Stimulated activated CD4-positive, alpha-beta T cell treated with anti-CD3 and anti-CD28 coated beads, Interleukin-15, amount 100 ng/mL, for 24 hours (primary cell): Measurements from ENCODE around the gene ZNF81.
"Not testable (repeated sequence)": the region's sequence is repeated elsewhere in the genome, so short reads cannot be mapped to it uniquely, and the experiment has no call there.

Source experiments
- DNase-seq: peaks from one replicate; pipeline ENCODE4 v3.0.0-alpha.2; 2020

ZNF81 gene

GRCh38 chrX:47936940-47937317 is 100.2 kb downstream of the ZNF81 start:
- no peak for DNase-seq

- no peak for DNase-seq
Observed at GRCh38 chrX:47940448-47940847, 103.7 kb downstream of the ZNF81 start.

- DNase-seq: no peak
Observed at GRCh38 chrX:47941423-47941822, 104.7 kb downstream of the ZNF81 start.

- DNase-seq: not testable (repeated sequence)
Observed at GRCh38 chrX:47955295-47955694, 118.6 kb downstream of the ZNF81 start.

GRCh38 chrX:47956016-47956415 is 119.3 kb downstream of the ZNF81 start:
- DNase-seq: no peak

GRCh38 chrX:47958206-47958605 is 121.5 kb downstream of the ZNF81 start:
- not testable (repeated sequence) for DNase-seq

GRCh38 chrX:47958761-47959342 is 122.2 kb downstream of the ZNF81 start:
- DNase-seq: peak; percentile 11

- DNase-seq: no peak
Observed at GRCh38 chrX:47960406-47960805, 123.7 kb downstream of the ZNF81 start.

GRCh38 chrX:47961830-47962229 is 125.1 kb downstream of the ZNF81 start:
- not testable (repeated sequence) for DNase-seq

GRCh38 chrX:47965526-47965925 is 128.8 kb downstream of the ZNF81 start:
- DNase-seq: not testable (repeated sequence)
